ENCODE results near the gene SMIM13.

The SMIM13 gene

DNA sequence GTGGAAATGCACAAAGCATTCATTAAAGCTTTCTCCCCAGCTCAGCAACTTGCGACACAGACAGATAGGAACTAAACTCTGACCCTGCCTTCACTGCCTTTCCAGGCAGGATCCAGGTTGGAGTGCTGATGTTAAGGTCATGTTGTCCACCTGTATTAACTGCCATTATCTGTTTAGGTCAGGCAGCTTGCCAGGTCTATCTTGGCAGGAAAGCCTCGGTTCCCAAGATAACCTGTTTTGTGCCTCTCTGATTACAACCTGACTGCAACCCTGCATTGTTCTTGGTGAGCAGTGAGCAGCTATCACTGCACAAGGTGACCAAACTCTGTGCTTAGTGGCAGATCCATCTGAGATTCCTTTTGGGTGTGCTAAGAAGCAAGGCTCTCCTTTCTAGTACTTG, 26.3 kb upstream of the SMIM13 start:
- Histone ChIP-seq H3K36me3 (ENCODE audit: insufficient read depth, low read length) (no peaks in the 10 kb centered on the region), H3K79me2 (ENCODE audit: insufficient read depth, low read length) (no peaks in the 10 kb centered on the region), H3K4me2 (ENCODE audit: insufficient read depth, low read length) (no peak overlapping the region), H3K9ac (ENCODE audit: low read depth, low read length) (no peak overlapping the region), H3K9me3 (ENCODE audit: insufficient read depth, low read length, severe bottlenecking) (no peaks in the 10 kb centered on the region), H2AFZ (ENCODE audit: low read depth, low read length) (no peak overlapping the region), H3K4me1 (ENCODE audit: insufficient read depth, low read length) (no peaks in the 10 kb centered on the region), H3K4me3 (ENCODE audit: low read depth in 1 of 2, low read length in 2 of 2) (no peak overlapping the region), H4K20me1 (ENCODE audit: insufficient read depth, low read length) (no peaks in the 10 kb centered on the region), H3K27me3 (ENCODE audit: insufficient read depth, low read length, poor library complexity) (peaks cover 4% of the 10 kb centered on the region), H3K27ac (ENCODE audit: low read length) (no peak overlapping the region)
- TF ChIP-seq EZH2 (IDR thresholded peaks at IDR 0.05; ENCODE audit: borderline replicate concordance, low read depth, low read length, severe bottlenecking), result no peak
- TF ChIP-seq, protein P1, sequence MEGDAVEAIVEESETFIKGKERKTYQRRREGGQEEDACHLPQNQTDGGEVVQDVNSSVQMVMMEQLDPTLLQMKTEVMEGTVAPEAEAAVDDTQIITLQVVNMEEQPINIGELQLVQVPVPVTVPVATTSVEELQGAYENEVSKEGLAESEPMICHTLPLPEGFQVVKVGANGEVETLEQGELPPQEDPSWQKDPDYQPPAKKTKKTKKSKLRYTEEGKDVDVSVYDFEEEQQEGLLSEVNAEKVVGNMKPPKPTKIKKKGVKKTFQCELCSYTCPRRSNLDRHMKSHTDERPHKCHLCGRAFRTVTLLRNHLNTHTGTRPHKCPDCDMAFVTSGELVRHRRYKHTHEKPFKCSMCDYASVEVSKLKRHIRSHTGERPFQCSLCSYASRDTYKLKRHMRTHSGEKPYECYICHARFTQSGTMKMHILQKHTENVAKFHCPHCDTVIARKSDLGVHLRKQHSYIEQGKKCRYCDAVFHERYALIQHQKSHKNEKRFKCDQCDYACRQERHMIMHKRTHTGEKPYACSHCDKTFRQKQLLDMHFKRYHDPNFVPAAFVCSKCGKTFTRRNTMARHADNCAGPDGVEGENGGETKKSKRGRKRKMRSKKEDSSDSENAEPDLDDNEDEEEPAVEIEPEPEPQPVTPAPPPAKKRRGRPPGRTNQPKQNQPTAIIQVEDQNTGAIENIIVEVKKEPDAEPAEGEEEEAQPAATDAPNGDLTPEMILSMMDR (IDR thresholded peaks at IDR 0.05; ENCODE audit: borderline replicate concordance, extremely low read depth, low read length, poor library complexity, severe bottlenecking), result no peak
- DNase-seq, result no peak
- ATAC-seq (ENCODE audit: insufficient read depth, low read depth), result no peak

DNA sequence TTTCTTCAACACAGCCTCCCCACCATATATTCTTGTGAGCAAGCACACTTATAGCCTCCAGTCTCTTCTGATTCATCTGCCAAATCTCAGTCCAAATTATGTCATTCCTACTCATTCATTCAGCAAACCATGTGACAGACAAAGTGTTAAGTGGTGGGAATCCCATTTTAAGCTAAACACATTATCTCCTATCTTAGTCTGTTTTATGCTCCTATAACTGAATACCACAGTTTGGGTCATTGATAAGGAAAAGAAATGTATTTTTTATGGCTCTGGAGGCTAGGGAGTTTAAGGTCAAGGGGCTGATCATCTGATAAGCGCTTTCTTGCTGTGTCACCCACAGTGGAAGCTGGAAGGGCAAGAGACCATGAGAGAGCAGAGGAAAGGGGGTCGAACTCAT, 23.9 kb upstream of the SMIM13 start:
- no peak for DNase-seq
- H3K27me3 ChIP-seq (ENCODE audit: insufficient read depth, low read length, poor library complexity), result no peaks in the 10 kb centered on the region
- H3K27ac ChIP-seq (ENCODE audit: low read length), result no peak overlapping the region
- no peaks in the 10 kb centered on the region for H3K36me3 ChIP-seq (ENCODE audit: insufficient read depth, low read length)
- no peaks in the 10 kb centered on the region for H3K79me2 ChIP-seq (ENCODE audit: insufficient read depth, low read length)
- no peak overlapping the region for H3K4me2 ChIP-seq (ENCODE audit: insufficient read depth, low read length)
- no peaks in the 10 kb centered on the region for H3K4me1 ChIP-seq (ENCODE audit: insufficient read depth, low read length)
- no peak overlapping the region for H3K4me3 ChIP-seq (ENCODE audit: low read depth in 1 of 2, low read length in 2 of 2)
- H4K20me1 ChIP-seq (ENCODE audit: insufficient read depth, low read length), result no peaks in the 10 kb centered on the region
- no peaks in the 10 kb centered on the region for H3K9me3 ChIP-seq (ENCODE audit: insufficient read depth, low read length, severe bottlenecking)
- H2AFZ ChIP-seq (ENCODE audit: low read depth, low read length), result no peak overlapping the region
- ATAC-seq (ENCODE audit: insufficient read depth, low read depth), result no peak
- TF ChIP-seq, protein P1 (IDR thresholded peaks at IDR 0.05; ENCODE audit: borderline replicate concordance, extremely low read depth, low read length, poor library complexity, severe bottlenecking), result no peak
- TF ChIP-seq EZH2 (IDR thresholded peaks at IDR 0.05; ENCODE audit: borderline replicate concordance, low read depth, low read length, severe bottlenecking), result no peak
- no peak overlapping the region for H3K9ac ChIP-seq (ENCODE audit: low read depth, low read length)

DNA sequence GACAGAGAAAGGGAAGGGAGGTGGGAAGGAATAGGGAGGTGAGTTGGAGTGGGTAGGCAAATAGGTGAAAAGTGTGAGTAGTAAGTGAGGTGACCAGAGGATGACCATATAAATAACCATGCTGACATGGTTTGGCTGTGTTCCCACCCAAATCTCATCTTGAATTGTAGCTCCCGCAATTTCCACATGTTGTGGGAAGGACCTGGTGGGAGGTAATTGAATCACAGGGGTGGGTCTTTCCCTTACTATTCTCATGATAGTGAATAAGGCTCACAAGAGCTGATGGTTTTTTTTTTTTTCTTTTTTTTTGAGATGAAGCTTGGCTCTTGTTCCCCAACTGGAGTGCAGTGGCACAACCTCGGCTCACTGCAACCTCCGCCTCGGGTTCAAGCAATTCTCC, 21.5 kb upstream of the SMIM13 start:
- H3K4me2 ChIP-seq (ENCODE audit: insufficient read depth, low read length), result no peak overlapping the region
- H3K9me3 ChIP-seq (ENCODE audit: insufficient read depth, low read length, severe bottlenecking), result no peaks in the 10 kb centered on the region
- H3K27me3 ChIP-seq (ENCODE audit: insufficient read depth, low read length, poor library complexity), result no peaks in the 10 kb centered on the region
- H4K20me1 ChIP-seq (ENCODE audit: insufficient read depth, low read length), result no peaks in the 10 kb centered on the region
- no peaks in the 10 kb centered on the region for H3K79me2 ChIP-seq (ENCODE audit: insufficient read depth, low read length)
- H3K4me1 ChIP-seq (ENCODE audit: insufficient read depth, low read length), result no peaks in the 10 kb centered on the region
- ATAC-seq (ENCODE audit: insufficient read depth, low read depth), result no peak
- no peaks in the 10 kb centered on the region for H3K36me3 ChIP-seq (ENCODE audit: insufficient read depth, low read length)
- no peak for DNase-seq
- H3K4me3 ChIP-seq (ENCODE audit: low read depth in 1 of 2, low read length in 2 of 2), result no peak overlapping the region
- no peak overlapping the region for H3K9ac ChIP-seq (ENCODE audit: low read depth, low read length)
- no peak overlapping the region for H3K27ac ChIP-seq (ENCODE audit: low read length)
- H2AFZ ChIP-seq (ENCODE audit: low read depth, low read length), result no peak overlapping the region
- TF ChIP-seq EZH2 (IDR thresholded peaks at IDR 0.05; ENCODE audit: borderline replicate concordance, low read depth, low read length, severe bottlenecking), result no peak
- TF ChIP-seq, protein P1 (IDR thresholded peaks at IDR 0.05; ENCODE audit: borderline replicate concordance, extremely low read depth, low read length, poor library complexity, severe bottlenecking), result no peak

DNA sequence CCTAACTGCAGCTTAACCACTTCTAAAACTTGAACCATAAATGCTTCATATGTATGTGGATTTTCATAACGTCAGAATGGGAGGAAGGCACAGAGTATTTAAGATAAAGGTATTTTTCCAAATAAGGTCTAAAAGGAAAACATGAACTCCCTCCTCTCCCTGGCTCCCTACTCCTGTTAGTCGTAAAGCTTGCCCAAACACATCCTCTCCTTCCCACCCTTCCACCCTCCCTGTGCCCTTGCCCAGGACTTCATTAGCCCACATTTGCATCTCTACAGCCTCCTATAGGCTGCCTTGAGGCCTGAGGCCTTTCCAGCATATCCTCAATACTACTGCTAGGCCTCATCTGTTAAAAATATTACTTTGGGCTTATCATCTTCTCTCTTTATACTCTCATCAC, 17.1 kb upstream of the SMIM13 start:
- ATAC-seq (ENCODE audit: insufficient read depth, low read depth) (no peak), DNase-seq (no peak)
- Histone ChIP-seq H4K20me1 (ENCODE audit: insufficient read depth, low read length) (no peaks in the 10 kb centered on the region), H3K4me3 (ENCODE audit: low read depth in 1 of 2, low read length in 2 of 2) (no peak overlapping the region), H3K9me3 (ENCODE audit: insufficient read depth, low read length, severe bottlenecking) (no peaks in the 10 kb centered on the region), H3K4me2 (ENCODE audit: insufficient read depth, low read length) (no peak overlapping the region), H3K36me3 (ENCODE audit: insufficient read depth, low read length) (no peaks in the 10 kb centered on the region), H3K4me1 (ENCODE audit: insufficient read depth, low read length) (no peaks in the 10 kb centered on the region), H2AFZ (ENCODE audit: low read depth, low read length) (no peak overlapping the region), H3K9ac (ENCODE audit: low read depth, low read length) (no peak overlapping the region), H3K79me2 (ENCODE audit: insufficient read depth, low read length) (no peaks in the 10 kb centered on the region), H3K27ac (ENCODE audit: low read length) (no peak overlapping the region), H3K27me3 (ENCODE audit: insufficient read depth, low read length, poor library complexity) (no peaks in the 10 kb centered on the region)
- TF ChIP-seq, protein P1 (IDR thresholded peaks at IDR 0.05; ENCODE audit: borderline replicate concordance, extremely low read depth, low read length, poor library complexity, severe bottlenecking), result no peak
- TF ChIP-seq EZH2 (IDR thresholded peaks at IDR 0.05; ENCODE audit: borderline replicate concordance, low read depth, low read length, severe bottlenecking), result no peak
